ENCODE measurements around the gene SMPD2.

Gene SMPD2

GRCh38 chr6:109478222-109478805 lies 37.8 kb downstream of the SMPD2 start:
- H3K4me3 ChIP-seq (ENCODE audit: low read depth, low read length), result no peak overlapping the region
- no peak for TF ChIP-seq CTCF (IDR thresholded peaks at IDR 0.05; ENCODE audit: insufficient read depth, low read length, missing control alignments)
- ChIA-PET CTCF (interaction anchor here (0.7 to 1.9 kb wide), 2 partner anchors 15 to 18 kb away, joined by 3 to 4 read pairs; no protein-coding TSS in a partner anchor), POLR2A (interaction anchor here (0.7 kb wide), 1 partner anchor 863 kb away, joined by 4 read pairs; no protein-coding TSS in a partner anchor)
- DNase-seq (ENCODE audit: low read depth, low spot score), result no peak

- TF ChIP-seq CTCF (IDR thresholded peaks at IDR 0.05; ENCODE audit: insufficient read depth, low read length, missing control alignments), result no peak
- no peak for DNase-seq (ENCODE audit: low read depth, low spot score)
- POLR2A ChIA-PET, result interaction anchor here (0.7 kb wide), 1 partner anchor 863 kb away, joined by 4 read pairs; no protein-coding TSS in a partner anchor
- CTCF ChIA-PET, result interaction anchor here (0.7 to 1.9 kb wide), 2 partner anchors 15 to 19 kb away, joined by 3 to 4 read pairs; no protein-coding TSS in a partner anchor
- no peak overlapping the region; the same call in 1 of the 2 replicates for H3K4me3 ChIP-seq (ENCODE audit: low read depth, low read length)
These were observed 38.5 kb downstream of the SMPD2 start for GRCh38 chr6:109478841-109479624.

- DNase-seq (ENCODE audit: low read depth, low spot score), result no peak
- POLR2A ChIA-PET, result no interaction called here
- TF ChIP-seq CTCF (IDR thresholded peaks at IDR 0.05; ENCODE audit: insufficient read depth, low read length, missing control alignments), result no peak
- no peak overlapping the region for H3K4me3 ChIP-seq (ENCODE audit: low read depth, low read length)
- CTCF ChIA-PET, result interaction anchor here (0.6 kb wide), 1 partner anchor 98 kb away, joined by 3 read pairs; no protein-coding TSS in a partner anchor
These were observed 40.5 kb downstream of the SMPD2 start for GRCh38 chr6:109480993-109481480.

GRCh38 chr6:109482905-109483734 lies 42.6 kb downstream of the SMPD2 start, which contains the start of gene ZBTB24:
Gene ZBTB24, minus strand, starts transcription at chr6:109483219. Its CDS starts 1,193 bp downstream, at chr6:109482026.
- no peak for TF ChIP-seq CTCF (IDR thresholded peaks at IDR 0.05; ENCODE audit: insufficient read depth, low read length, missing control alignments)
- peak within 1 kb of the TSS; percentile 57 for H3K4me3 ChIP-seq (ENCODE audit: low read depth, low read length)
- ChIA-PET CTCF (no interaction called here), POLR2A (interaction anchor here (0.6 to 1.1 kb wide), 2 partner anchors 143 to 389 kb away, joined by 3 to 5 read pairs; partner anchors contain the start of gene SESN1)
- peak; percentile 26 for DNase-seq (ENCODE audit: low read depth, low spot score)

- no peak for DNase-seq (ENCODE audit: low read depth, low spot score)
- POLR2A ChIA-PET, result no interaction called here
- no peak for TF ChIP-seq CTCF (IDR thresholded peaks at IDR 0.05; ENCODE audit: insufficient read depth, low read length, missing control alignments)
- peak overlapping the region; percentile 54 for H3K4me3 ChIP-seq (ENCODE audit: low read depth, low read length)
- CTCF ChIA-PET, result no interaction called here
These were observed 43.2 kb downstream of the SMPD2 start for GRCh38 chr6:109483735-109484057.

Measured in AG04449 (cell line).